Measurements from ENCODE around the gene LSAMP. TPM values are rescaled to one million over a fixed set of nuclear protein-coding genes. Genes with fewer than 3 reads are reported as not detected.
"Not testable (repeated sequence)": the region's sequence is repeated elsewhere in the genome, so short reads cannot be mapped to it uniquely, and the experiment has no call there.

LSAMP gene
- total RNA-seq, 1 donor from 2014 or later, result 18.0 TPM

DNA sequence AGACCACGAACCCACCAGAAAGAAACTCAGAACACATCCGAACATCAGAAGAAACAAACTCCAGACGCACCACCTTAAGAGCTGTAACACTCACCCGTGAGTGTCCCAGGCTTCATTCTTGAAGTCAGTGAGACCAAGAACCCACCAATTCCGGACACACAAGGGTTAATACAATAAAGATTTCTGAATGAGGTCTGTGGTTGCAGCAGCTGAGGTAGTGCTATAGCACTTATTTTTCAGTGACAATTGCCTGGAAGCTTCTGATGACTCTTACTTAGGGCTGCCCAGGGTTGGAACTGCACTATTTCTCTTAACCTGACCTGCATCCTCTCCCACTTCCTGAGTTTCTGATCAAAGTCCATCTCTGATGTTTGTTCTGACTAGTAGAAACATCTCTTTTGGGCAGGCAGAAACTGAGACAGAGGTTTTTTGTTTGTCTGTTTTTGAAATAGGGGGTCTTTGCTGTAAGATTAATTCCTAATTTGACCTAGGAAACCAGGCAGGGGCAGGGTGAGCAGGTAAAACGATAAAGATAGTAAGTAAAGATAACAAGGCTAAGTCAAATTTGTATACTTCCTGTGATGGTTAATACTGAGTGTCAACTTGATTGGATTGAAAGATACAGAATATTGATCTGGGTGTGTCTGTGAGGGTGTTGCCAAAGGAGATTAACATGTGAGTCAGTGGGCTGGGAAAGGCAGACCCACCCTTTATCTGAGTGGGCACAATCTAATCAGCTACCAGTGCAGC, 652.9 kb downstream of the LSAMP start:
- H3K4me3 ChIP-seq, result no peak overlapping the region
- H3K27me3 Mint-ChIP-seq (ENCODE audit: insufficient read depth, low read depth), result no peaks in the 10 kb centered on the region
- H3K4me1 Mint-ChIP-seq, result peaks cover 9% of the 10 kb centered on the region
- no peak overlapping the region for H3K27ac Mint-ChIP-seq
- TF ChIP-seq EZH2phosphoT487 (IDR thresholded peaks at IDR 0.05) (no peak), EZH2 (IDR thresholded peaks at IDR 0.05) (no peak)
- TF ChIP-seq, protein P1, sequence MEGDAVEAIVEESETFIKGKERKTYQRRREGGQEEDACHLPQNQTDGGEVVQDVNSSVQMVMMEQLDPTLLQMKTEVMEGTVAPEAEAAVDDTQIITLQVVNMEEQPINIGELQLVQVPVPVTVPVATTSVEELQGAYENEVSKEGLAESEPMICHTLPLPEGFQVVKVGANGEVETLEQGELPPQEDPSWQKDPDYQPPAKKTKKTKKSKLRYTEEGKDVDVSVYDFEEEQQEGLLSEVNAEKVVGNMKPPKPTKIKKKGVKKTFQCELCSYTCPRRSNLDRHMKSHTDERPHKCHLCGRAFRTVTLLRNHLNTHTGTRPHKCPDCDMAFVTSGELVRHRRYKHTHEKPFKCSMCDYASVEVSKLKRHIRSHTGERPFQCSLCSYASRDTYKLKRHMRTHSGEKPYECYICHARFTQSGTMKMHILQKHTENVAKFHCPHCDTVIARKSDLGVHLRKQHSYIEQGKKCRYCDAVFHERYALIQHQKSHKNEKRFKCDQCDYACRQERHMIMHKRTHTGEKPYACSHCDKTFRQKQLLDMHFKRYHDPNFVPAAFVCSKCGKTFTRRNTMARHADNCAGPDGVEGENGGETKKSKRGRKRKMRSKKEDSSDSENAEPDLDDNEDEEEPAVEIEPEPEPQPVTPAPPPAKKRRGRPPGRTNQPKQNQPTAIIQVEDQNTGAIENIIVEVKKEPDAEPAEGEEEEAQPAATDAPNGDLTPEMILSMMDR (IDR thresholded peaks at IDR 0.05), result no peak
- H3K4me3 Mint-ChIP-seq, result no peak overlapping the region
- no peak overlapping the region for H2AFZ ChIP-seq (replicated peaks)
- no peaks in the 10 kb centered on the region for H3K36me3 ChIP-seq
- no peaks in the 10 kb centered on the region for H3K27me3 ChIP-seq
- no peaks in the 10 kb centered on the region for H3F3A ChIP-seq (ENCODE audit: low read depth)
- H3K4me1 ChIP-seq, result no peaks in the 10 kb centered on the region
- H3K79me2 ChIP-seq (ENCODE audit: low read depth), result no peaks in the 10 kb centered on the region
- no peaks in the 10 kb centered on the region for H3K36me3 Mint-ChIP-seq
- peaks cover 2% of the 10 kb centered on the region for H3K9me3 Mint-ChIP-seq
- no peaks in the 10 kb centered on the region for H4K20me1 ChIP-seq (ENCODE audit: low read depth)
- no peak overlapping the region for H3K4me2 ChIP-seq
- no peak overlapping the region for H3K9ac ChIP-seq
- no peak overlapping the region for H3K27ac ChIP-seq
- H3K9me3 ChIP-seq (ENCODE audit: low read depth), result no peaks in the 10 kb centered on the region
- DNase-seq (ENCODE audit: low spot score), result no peak

DNA sequence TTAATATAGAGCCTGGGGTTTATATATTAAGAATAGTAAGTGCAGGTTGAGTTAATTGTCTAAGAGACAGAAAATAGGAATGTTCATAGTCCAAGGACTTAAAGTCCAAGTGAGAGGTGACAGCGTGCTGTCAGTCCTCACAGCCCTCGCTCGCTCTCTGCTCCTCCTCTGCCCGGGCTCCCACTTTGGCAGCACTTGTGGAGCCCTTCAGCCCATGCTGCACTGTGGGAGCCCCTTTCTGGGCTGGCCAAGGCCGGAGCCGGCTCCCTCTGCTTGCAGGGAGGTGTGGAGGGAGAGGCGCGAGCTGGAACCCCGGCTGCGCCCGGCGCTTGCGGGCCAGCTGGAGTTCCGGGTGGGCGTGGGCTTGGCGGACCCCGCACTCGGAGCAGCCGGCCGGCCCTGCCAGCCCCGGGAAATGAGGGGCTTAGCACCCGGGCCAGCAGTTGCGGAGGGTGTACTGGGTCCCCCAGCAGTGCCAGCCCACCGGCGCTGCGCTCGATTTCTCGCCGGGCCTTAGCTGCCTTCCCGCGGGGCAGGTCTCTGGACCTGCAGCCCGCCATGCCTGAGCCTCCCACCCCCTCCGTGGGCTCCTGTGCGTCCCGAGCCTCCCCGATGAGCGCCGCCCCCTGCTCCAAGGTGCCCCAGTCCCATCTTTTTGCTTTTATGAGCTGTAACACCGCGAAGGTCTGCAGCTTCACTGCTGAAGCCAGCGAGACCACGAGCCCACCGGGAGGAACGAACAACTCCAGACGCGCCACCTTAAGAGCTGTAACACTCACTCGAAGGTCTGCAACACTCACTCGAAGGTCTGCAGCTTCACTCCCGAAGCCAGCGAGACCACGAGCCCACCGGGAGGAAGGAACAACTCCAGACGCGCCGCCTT, 653.8 kb downstream of the LSAMP start:
- H3K4me1 ChIP-seq; H3K4me3 ChIP-seq; H3K9ac ChIP-seq; DNase-seq (ENCODE audit: low spot score); H3K79me2 ChIP-seq (ENCODE audit: low read depth); H3K27me3 Mint-ChIP-seq (ENCODE audit: insufficient read depth, low read depth); H3K9me3 ChIP-seq (ENCODE audit: low read depth); H3F3A ChIP-seq (ENCODE audit: low read depth); H3K4me2 ChIP-seq; H3K27ac Mint-ChIP-seq; H3K4me3 Mint-ChIP-seq; H3K36me3 ChIP-seq; H4K20me1 ChIP-seq (ENCODE audit: low read depth); H3K27ac ChIP-seq; H3K36me3 Mint-ChIP-seq; H3K27me3 ChIP-seq; H3K9me3 Mint-ChIP-seq; H2AFZ ChIP-seq (replicated peaks): not testable (repeated sequence)
- peaks cover 14% of the 10 kb centered on the region for H3K4me1 Mint-ChIP-seq

DNA sequence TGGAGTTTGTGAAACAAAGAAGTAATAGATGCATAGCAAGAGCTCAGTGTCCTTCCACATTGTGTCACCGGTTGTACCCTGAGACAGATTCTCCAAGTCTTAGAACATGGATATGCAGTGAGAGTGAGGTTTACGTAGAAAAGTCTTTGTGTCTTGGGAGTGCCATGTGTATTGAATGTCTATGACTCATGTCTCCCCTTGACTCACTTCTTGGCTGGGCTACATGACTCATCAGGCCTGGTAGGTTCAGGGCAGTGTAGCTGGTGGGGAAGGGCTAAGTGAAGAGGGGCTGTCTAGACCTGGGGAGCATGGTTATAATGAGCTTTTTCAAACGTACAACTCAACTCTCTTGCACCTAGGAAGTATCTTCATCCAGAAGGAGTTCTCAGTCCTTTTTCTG, 654.5 kb downstream of the LSAMP start:
- H3K36me3 ChIP-seq, result no peaks in the 10 kb centered on the region
- H3K9me3 ChIP-seq (ENCODE audit: low read depth), result no peaks in the 10 kb centered on the region
- Mint-ChIP-seq H3K4me1 (peaks cover 16% of the 10 kb centered on the region), H3K36me3 (no peaks in the 10 kb centered on the region), H3K27ac (no peak overlapping the region), H3K4me3 (no peak overlapping the region), H3K27me3 (ENCODE audit: insufficient read depth, low read depth) (no peaks in the 10 kb centered on the region), H3K9me3 (peaks cover 2% of the 10 kb centered on the region)
- no peak overlapping the region for H3K4me2 ChIP-seq
- no peak overlapping the region for H3K4me3 ChIP-seq
- H3K9ac ChIP-seq, result no peak overlapping the region
- no peaks in the 10 kb centered on the region for H3K79me2 ChIP-seq (ENCODE audit: low read depth)
- DNase-seq (ENCODE audit: low spot score), result no peak
- no peak overlapping the region for H2AFZ ChIP-seq (replicated peaks)
- no peaks in the 10 kb centered on the region for H3K27me3 ChIP-seq
- H3F3A ChIP-seq (ENCODE audit: low read depth), result no peaks in the 10 kb centered on the region
- H3K4me1 ChIP-seq, result no peaks in the 10 kb centered on the region
- no peak overlapping the region for H3K27ac ChIP-seq
- no peaks in the 10 kb centered on the region for H4K20me1 ChIP-seq (ENCODE audit: low read depth)
- no peak for TF ChIP-seq EZH2 (IDR thresholded peaks at IDR 0.05)
- TF ChIP-seq, protein P1 (IDR thresholded peaks at IDR 0.05), result no peak
- no peak for TF ChIP-seq EZH2phosphoT487 (IDR thresholded peaks at IDR 0.05)

DNA sequence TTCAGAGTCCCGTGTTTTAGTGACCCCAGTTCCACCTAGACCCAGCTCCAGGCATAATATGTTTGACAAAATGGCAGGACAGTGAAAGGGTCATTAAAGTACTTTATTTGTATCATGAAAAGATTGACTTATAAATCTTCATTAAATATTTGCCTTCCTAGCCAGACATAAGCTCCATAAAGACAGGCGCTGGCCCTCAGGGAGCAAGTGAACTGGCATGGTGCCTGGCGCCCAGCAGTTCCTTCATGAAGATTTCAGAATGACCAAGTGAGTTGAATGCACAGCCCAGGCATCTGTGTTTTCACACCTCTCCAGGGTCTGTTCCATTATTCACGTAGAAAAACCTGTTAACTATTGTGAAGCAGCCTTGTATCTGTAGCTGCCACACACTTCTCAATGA, 655.8 kb downstream of the LSAMP start:
- Histone ChIP-seq H3K4me1 (peaks cover 9% of the 10 kb centered on the region), H3K79me2 (ENCODE audit: low read depth) (no peaks in the 10 kb centered on the region), H4K20me1 (ENCODE audit: low read depth) (no peaks in the 10 kb centered on the region), H3K4me2 (no peak overlapping the region), H3K36me3 (no peaks in the 10 kb centered on the region), H2AFZ (replicated peaks) (no peak overlapping the region), H3K9me3 (ENCODE audit: low read depth) (no peaks in the 10 kb centered on the region), H3F3A (ENCODE audit: low read depth) (peaks cover 4% of the 10 kb centered on the region), H3K27me3 (peaks cover 7% of the 10 kb centered on the region), H3K27ac (no peak overlapping the region), H3K9ac (no peak overlapping the region), H3K4me3 (no peak overlapping the region)
- TF ChIP-seq EZH2 (IDR thresholded peaks at IDR 0.05), result no peak
- no peak for TF ChIP-seq EZH2phosphoT487 (IDR thresholded peaks at IDR 0.05)
- TF ChIP-seq, protein P1 (IDR thresholded peaks at IDR 0.05), result no peak
- H3K27ac Mint-ChIP-seq, result no peak overlapping the region
- H3K36me3 Mint-ChIP-seq, result no peaks in the 10 kb centered on the region
- peaks cover 24% of the 10 kb centered on the region for H3K4me1 Mint-ChIP-seq
- no peak overlapping the region for H3K4me3 Mint-ChIP-seq
- H3K9me3 Mint-ChIP-seq, result no peaks in the 10 kb centered on the region
- no peak for DNase-seq (ENCODE audit: low spot score)
- H3K27me3 Mint-ChIP-seq (ENCODE audit: insufficient read depth, low read depth), result no peaks in the 10 kb centered on the region

Measured in neural progenitor cell (in vitro differentiated cells).